GM23338 (cell line): Measurements from ENCODE around the gene ARID3A.

Source experiments
- CREB1 ChIP-seq: fragments of 250-450 bp; sonication (Bioruptor Pico); IDR thresholded peaks from 2 replicates; pipeline ENCODE4 v1.5.0; 2020; ENCODE audit warnings: low read depth, mild to moderate bottlenecking, moderate library complexity
- CTCF ChIP-seq, 2 experiments: fragments of 200-600 bp in 1 of 2; sonication (generic) in 1 of 2; conservative IDR thresholded peaks; 2 replicates each; pipeline versions ENCODE4 v1.5.1 to v1.6.1; 2016 to 2017; ENCODE audit warnings: antibody characterized with exemption in 2 of 2, low read depth in 2 of 2, mild to moderate bottlenecking in 2 of 2, moderate library complexity in 1 of 2
- EZH2 ChIP-seq: fragments of 200-600 bp; sonication (generic); IDR thresholded peaks from one replicate; pipeline ENCODE4 v1.8.0; 2017; ENCODE audit warnings: antibody characterized with exemption, mild to moderate bottlenecking, low read depth; ENCODE audit not compliant: unreplicated experiment
- EZH2phosphoT487 ChIP-seq: fragments of 200-600 bp; sonication (generic); IDR thresholded peaks from one replicate; pipeline ENCODE4 v1.8.1; 2018; ENCODE audit warnings: antibody characterized with exemption; ENCODE audit not compliant: unreplicated experiment
- JUNB ChIP-seq: IDR thresholded peaks from one replicate; pipeline ENCODE4 v1.6.1; 2016; ENCODE audit warnings: antibody characterized with exemption; ENCODE audit not compliant: unreplicated experiment
- POLR2AphosphoS5 ChIP-seq: IDR thresholded peaks from 2 replicates; pipeline ENCODE4 v1.6.1; 2016; ENCODE audit warnings: antibody characterized with exemption, low read depth
- STAT1 ChIP-seq: IDR thresholded peaks from one replicate; pipeline ENCODE4 v1.6.1; 2016; ENCODE audit warnings: antibody characterized with exemption; ENCODE audit not compliant: unreplicated experiment
- ZNF331 ChIP-seq: fragments of 250-450 bp; sonication (Bioruptor Pico); IDR thresholded peaks from 2 replicates; pipeline ENCODE4 v1.5.0; 2020; ENCODE audit warnings: low read depth, mild to moderate bottlenecking, moderate library complexity
- TF ChIP-seq, protein P1 (sequence below): IDR thresholded peaks from one replicate; pipeline ENCODE4 v1.6.1; 2018; ENCODE audit warnings: antibody characterized with exemption; ENCODE audit not compliant: unreplicated experiment
- TF ChIP-seq, protein P2 (sequence below): IDR thresholded peaks from 2 replicates; pipeline ENCODE4 v1.6.1; 2016; ENCODE audit warnings: antibody characterized with exemption

DNA sequence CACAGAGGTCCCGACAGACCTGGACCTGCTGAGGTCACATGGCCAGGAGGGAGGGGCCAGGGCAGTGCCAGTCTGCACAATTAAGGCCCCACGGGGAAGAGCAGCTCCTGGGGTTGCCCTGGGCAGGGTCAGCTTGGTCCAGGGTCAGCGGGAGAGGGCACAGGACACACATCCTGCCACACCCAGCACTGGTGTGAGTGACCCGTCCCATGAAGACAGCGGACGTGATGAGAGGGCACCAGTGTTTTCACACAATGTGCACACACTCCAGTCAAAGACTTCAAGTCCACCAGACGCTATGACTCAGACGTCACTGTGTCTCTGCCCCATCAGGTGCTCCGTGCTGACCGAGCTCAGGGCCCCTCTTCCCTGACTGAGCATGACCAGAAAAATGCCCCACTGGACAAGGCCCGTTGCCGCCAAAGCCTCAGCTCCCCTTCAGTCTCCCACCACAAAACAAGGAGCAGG, 90.8 kb downstream of the ARID3A start:
- TF ChIP-seq EZH2phosphoT487 (no peak), ZNF331 (CRISPR knock-in tag) (no peak), POLR2AphosphoS5 (no peak), CTCF (conservative IDR thresholded peaks at IDR 0.05; ENCODE audit: low read depth in 2 of 2) (no peak), EZH2 (no peak), CREB1 (CRISPR knock-in tag) (no peak), JUNB (no peak), STAT1 (no peak)
- TF ChIP-seq, protein P1, sequence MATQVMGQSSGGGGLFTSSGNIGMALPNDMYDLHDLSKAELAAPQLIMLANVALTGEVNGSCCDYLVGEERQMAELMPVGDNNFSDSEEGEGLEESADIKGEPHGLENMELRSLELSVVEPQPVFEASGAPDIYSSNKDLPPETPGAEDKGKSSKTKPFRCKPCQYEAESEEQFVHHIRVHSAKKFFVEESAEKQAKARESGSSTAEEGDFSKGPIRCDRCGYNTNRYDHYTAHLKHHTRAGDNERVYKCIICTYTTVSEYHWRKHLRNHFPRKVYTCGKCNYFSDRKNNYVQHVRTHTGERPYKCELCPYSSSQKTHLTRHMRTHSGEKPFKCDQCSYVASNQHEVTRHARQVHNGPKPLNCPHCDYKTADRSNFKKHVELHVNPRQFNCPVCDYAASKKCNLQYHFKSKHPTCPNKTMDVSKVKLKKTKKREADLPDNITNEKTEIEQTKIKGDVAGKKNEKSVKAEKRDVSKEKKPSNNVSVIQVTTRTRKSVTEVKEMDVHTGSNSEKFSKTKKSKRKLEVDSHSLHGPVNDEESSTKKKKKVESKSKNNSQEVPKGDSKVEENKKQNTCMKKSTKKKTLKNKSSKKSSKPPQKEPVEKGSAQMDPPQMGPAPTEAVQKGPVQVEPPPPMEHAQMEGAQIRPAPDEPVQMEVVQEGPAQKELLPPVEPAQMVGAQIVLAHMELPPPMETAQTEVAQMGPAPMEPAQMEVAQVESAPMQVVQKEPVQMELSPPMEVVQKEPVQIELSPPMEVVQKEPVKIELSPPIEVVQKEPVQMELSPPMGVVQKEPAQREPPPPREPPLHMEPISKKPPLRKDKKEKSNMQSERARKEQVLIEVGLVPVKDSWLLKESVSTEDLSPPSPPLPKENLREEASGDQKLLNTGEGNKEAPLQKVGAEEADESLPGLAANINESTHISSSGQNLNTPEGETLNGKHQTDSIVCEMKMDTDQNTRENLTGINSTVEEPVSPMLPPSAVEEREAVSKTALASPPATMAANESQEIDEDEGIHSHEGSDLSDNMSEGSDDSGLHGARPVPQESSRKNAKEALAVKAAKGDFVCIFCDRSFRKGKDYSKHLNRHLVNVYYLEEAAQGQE = no peak
- TF ChIP-seq, protein P2, sequence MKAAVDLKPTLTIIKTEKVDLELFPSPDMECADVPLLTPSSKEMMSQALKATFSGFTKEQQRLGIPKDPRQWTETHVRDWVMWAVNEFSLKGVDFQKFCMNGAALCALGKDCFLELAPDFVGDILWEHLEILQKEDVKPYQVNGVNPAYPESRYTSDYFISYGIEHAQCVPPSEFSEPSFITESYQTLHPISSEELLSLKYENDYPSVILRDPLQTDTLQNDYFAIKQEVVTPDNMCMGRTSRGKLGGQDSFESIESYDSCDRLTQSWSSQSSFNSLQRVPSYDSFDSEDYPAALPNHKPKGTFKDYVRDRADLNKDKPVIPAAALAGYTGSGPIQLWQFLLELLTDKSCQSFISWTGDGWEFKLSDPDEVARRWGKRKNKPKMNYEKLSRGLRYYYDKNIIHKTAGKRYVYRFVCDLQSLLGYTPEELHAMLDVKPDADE = no peak
